H1 (cell line): Measurements from ENCODE around the gene LIMK1. TPM values are rescaled to one million over a fixed set of nuclear protein-coding genes. Genes with fewer than 3 reads are reported as not detected.

Experiments
- CTCF ChIA-PET: fragments of 300-600 bp; sonication (Branson Sonifier 250); formaldehyde crosslinking; loops from one replicate; lab custom pipeline; 2021; ENCODE audit not compliant: partially characterized antibody; lab: Charles Lee
- POLR2A ChIA-PET: fragments of 300-600 bp; sonication (Branson Sonifier 250); formaldehyde crosslinking; loops from one replicate; lab custom pipeline; 2021; ENCODE audit warnings: inconsistent platforms; ENCODE audit not compliant: partially characterized antibody; lab: Charles Lee
- DNase-seq, 2 experiments: peaks; one replicate each; pipeline versions ENCODE4 v3.0.0 to v3.0.0-alpha.2; 2010 to 2022; ENCODE audit warnings: low spot score in 2 of 2, low read depth in 1 of 2, mixed read lengths in 1 of 2
- FAIRE-seq: peaks from 2 replicates; lab custom pipeline; 2011; peaks lifted over from hg19 to GRCh38; lab: Jason Lieb, UNC
- H2AFZ ChIP-seq: 2 replicates; pipeline ENCODE4 v1.8.1; 2012; ENCODE audit warnings: low read length, inconsistent platforms
- H2AK5ac ChIP-seq: 2 replicates; pipeline ENCODE4 v1.6.1; 2013; ENCODE audit warnings: low read depth, low read length
- H2BK120ac ChIP-seq: replicated peaks from 2 replicates; pipeline ENCODE3; 2013; ENCODE audit warnings: low read depth, low read length, inconsistent platforms
- H2BK12ac ChIP-seq: 2 replicates; pipeline ENCODE4 v1.6.1; 2013; ENCODE audit warnings: low read depth, low read length
- H2BK15ac ChIP-seq: 2 replicates; pipeline ENCODE4 v1.6.1; 2013; ENCODE audit warnings: low read length
- H2BK20ac ChIP-seq: 2 replicates; pipeline ENCODE4 v1.6.1; 2013; ENCODE audit warnings: low read length
- H2BK5ac ChIP-seq: 2 replicates; pipeline ENCODE4 v1.6.1; 2013; ENCODE audit warnings: low read depth, low read length
- H3K14ac ChIP-seq: 2 replicates; pipeline ENCODE4 v1.6.1; 2013; ENCODE audit warnings: inconsistent platforms; ENCODE audit not compliant: insufficient read length
- H3K18ac ChIP-seq: 2 replicates; pipeline ENCODE4 v1.6.1; 2013; ENCODE audit warnings: low read length; ENCODE audit errors: extremely low read depth
- H3K23ac ChIP-seq: 2 replicates; pipeline ENCODE4 v1.6.1; 2013; ENCODE audit warnings: inconsistent platforms; ENCODE audit not compliant: insufficient read length
- H3K23me2 ChIP-seq: 2 replicates; pipeline ENCODE4 v1.6.1; 2013; ENCODE audit warnings: low read depth, low read length
- H3K27ac ChIP-seq: 2 replicates; pipeline ENCODE4 v1.6.1; 2011; ENCODE audit warnings: low read depth, low read length, inconsistent platforms
- H3K27me3 ChIP-seq, 4 experiments: replicated peaks in 1 of 4; 1 replicate in 1 of 4; 2 replicates in 3 of 4; pipeline versions ENCODE4 v1.6.1 to v1.8.1; 2011 to 2013; ENCODE audit warnings: low read length in 3 of 4, mild to moderate bottlenecking in 3 of 4, inconsistent platforms in 2 of 4, mixed read lengths in 2 of 4, moderate library complexity in 1 of 4; ENCODE audit not compliant: control insufficient read depth in 3 of 4, insufficient read depth in 3 of 4; ENCODE audit errors: extremely low read depth in 1 of 4
- H3K36me3 ChIP-seq, 4 experiments: 2 replicates each; pipeline versions ENCODE4 v1.6.1 to v1.8.1; 2011 to 2013; ENCODE audit warnings: mild to moderate bottlenecking in 4 of 4, low read length in 3 of 4, moderate library complexity in 2 of 4, control low read depth in 1 of 4, inconsistent platforms in 1 of 4; ENCODE audit not compliant: insufficient read depth in 4 of 4, control insufficient read depth in 2 of 4
- H3K4ac ChIP-seq: replicated peaks from 2 replicates; pipeline ENCODE3; 2013; ENCODE audit warnings: low read length, low read depth, mixed read lengths, inconsistent platforms; ENCODE audit not compliant: insufficient read length
- H3K4me1 ChIP-seq, 4 experiments: replicated peaks in 1 of 4; 1 replicate in 1 of 4; 2 replicates in 3 of 4; pipeline versions ENCODE4 v1.6.1 to v1.8.1; 2011 to 2013; ENCODE audit warnings: low read length in 3 of 4, inconsistent platforms in 2 of 4, mixed read lengths in 1 of 4; ENCODE audit not compliant: insufficient read depth in 4 of 4, control insufficient read depth in 3 of 4
- H3K4me2 ChIP-seq, 2 experiments: 2 replicates each; pipeline versions ENCODE4 v1.6.1 to v1.8.1; 2011 to 2013; ENCODE audit warnings: low read depth in 2 of 2, low read length in 2 of 2, control low read depth in 1 of 2, inconsistent platforms in 1 of 2, mild to moderate bottlenecking in 1 of 2; ENCODE audit not compliant: insufficient read depth in 1 of 2
- H3K4me3 ChIP-seq, 4 experiments: fragments of 200-600, 300-600 bp in 1 of 4; sonication (generic), shearing (Covaris generic), sonication (Bioruptor Twin) in 1 of 4; 2 replicates each; pipeline versions ENCODE4 v1.5.1 to v1.8.1; 2011 to 2016; ENCODE audit warnings: low read length in 4 of 4, low read depth in 3 of 4, control low read depth in 2 of 4, inconsistent platforms in 2 of 4, mild to moderate bottlenecking in 2 of 4, mixed read lengths in 1 of 4, moderate library complexity in 1 of 4; ENCODE audit not compliant: insufficient read depth in 2 of 4; ENCODE audit errors: extremely low read depth in 1 of 4
- H3K56ac ChIP-seq: replicated peaks from 2 replicates; pipeline ENCODE3; 2013; ENCODE audit warnings: low read depth, mild to moderate bottlenecking, mixed read lengths, low read length, inconsistent platforms; ENCODE audit not compliant: insufficient read length
- H3K79me1 ChIP-seq: 2 replicates; pipeline ENCODE4 v1.6.1; 2013; ENCODE audit warnings: low read depth, low read length, control low read depth
- H3K79me2 ChIP-seq, 2 experiments: 2 replicates each; pipeline versions ENCODE4 v1.6.1 to v1.8.1; 2012 to 2013; ENCODE audit warnings: low read length in 2 of 2, mild to moderate bottlenecking in 2 of 2, inconsistent platforms in 1 of 2; ENCODE audit not compliant: insufficient read depth in 2 of 2, control insufficient read depth in 1 of 2
- H3K9ac ChIP-seq, 4 experiments: replicated peaks in 1 of 4; 1 replicate in 1 of 4; 2 replicates in 3 of 4; pipeline versions ENCODE4 v1.6.1 to v1.8.1; 2011 to 2013; ENCODE audit warnings: low read depth in 3 of 4, low read length in 3 of 4, control low read depth in 2 of 4, mild to moderate bottlenecking in 2 of 4, moderate library complexity in 2 of 4, inconsistent platforms in 1 of 4; ENCODE audit errors: extremely low read depth in 1 of 4
- H3K9me3 ChIP-seq, 2 experiments: 2 replicates each; pipeline versions ENCODE4 v1.6.1 to v1.8.1; 2012 to 2013; ENCODE audit warnings: mild to moderate bottlenecking in 2 of 2, moderate library complexity in 2 of 2, control low read depth in 1 of 2, inconsistent platforms in 1 of 2, low read depth in 1 of 2, low read length in 1 of 2, mixed read lengths in 1 of 2; ENCODE audit not compliant: insufficient read depth in 2 of 2
- H4K20me1 ChIP-seq, 2 experiments: replicated peaks in 1 of 2; 2 replicates each; pipeline versions ENCODE3 to v1.8.1; 2011 to 2013; ENCODE audit warnings: inconsistent platforms in 2 of 2, low read length in 2 of 2, mild to moderate bottlenecking in 1 of 2; ENCODE audit not compliant: insufficient read depth in 2 of 2, control insufficient read depth in 1 of 2
- H4K5ac ChIP-seq: 2 replicates; pipeline ENCODE4 v1.6.1; 2013; ENCODE audit warnings: low read length, low read depth, mixed read lengths, inconsistent platforms; ENCODE audit not compliant: insufficient read length
- H4K8ac ChIP-seq: 2 replicates; pipeline ENCODE4 v1.8.0; 2013; ENCODE audit warnings: mild to moderate bottlenecking, moderate library complexity, low read length, inconsistent platforms; ENCODE audit not compliant: insufficient read depth; ENCODE audit errors: extremely low read depth
- H4K91ac ChIP-seq: replicated peaks from 2 replicates; pipeline ENCODE3; 2013; ENCODE audit warnings: low read length, mixed read lengths, inconsistent platforms; ENCODE audit not compliant: insufficient read length
- CREB1 ChIP-seq: IDR thresholded peaks from 2 replicates; pipeline ENCODE4 v1.6.1; 2012; ENCODE audit warnings: inconsistent platforms
- GTF2F1 ChIP-seq: IDR thresholded peaks from 2 replicates; pipeline ENCODE4 v1.6.1; 2012; ENCODE audit warnings: low read depth, low read length, improper control_type of control experiment, borderline replicate concordance
- KDM4A ChIP-seq: IDR thresholded peaks from one replicate; pipeline ENCODE4 v1.7.1; 2012; ENCODE audit warnings: low read depth, mild to moderate bottlenecking, moderate library complexity, low read length, inconsistent platforms; ENCODE audit not compliant: severe bottlenecking
- SP4 ChIP-seq: IDR thresholded peaks from 2 replicates; pipeline ENCODE4 v1.6.1; 2012; ENCODE audit warnings: low read length, inconsistent platforms
- WGBS, 2 experiments: shearing (Covaris generic) in 1 of 2; methylation state at CpG; one replicate each; pipeline versions ENCODE4 v1.1.6 to v1.1.7; 2013 to 2015; ENCODE audit warnings: low lambda C conversion rate in 2 of 2, mixed read lengths in 2 of 2, inconsistent platforms in 1 of 2, low coverage in 1 of 2, missing lambda C conversion rate in 1 of 2; ENCODE audit not compliant: insufficient replicate concordance in 2 of 2, insufficient coverage in 1 of 2, insufficient read length in 1 of 2; ENCODE audit errors: extremely low coverage in 1 of 2, missing lambda C conversion rate in 1 of 2; 5-methylcytosine and 5-hydroxymethylcytosine counted together
- polyA plus RNA-seq, 7 experiments: library from polyadenylated mRNA; depleted of rRNA in 3 of 7; stranded (reverse) in 5 of 7; unstranded in 2 of 7; fragments of >200 nt in 5 of 7; fragments of 200-250 nt in 2 of 7; gene quantifications; 1 replicate in 5 of 7; 2 replicates in 1 of 7; 4 replicates in 1 of 7; pipeline versions ENCODE4 v1.2.1 to v1.2.3, GENCODE V29; 2011 to 2013; ENCODE audit warnings: missing spikeins in 2 of 7, mixed read lengths in 2 of 7
- total RNA-seq: library from RNA; stranded (reverse); fragmentation: NEBNext Ultra II Directional; extraction: Animal tissue kit (Norgen Biotek cat#: 25700); gene quantifications from 2 replicates; pipeline ENCODE4 v1.2.1, GENCODE V29; 2021

Gene LIMK1
- total and polyA plus RNA-seq, 2 of the 8 experiments (the other 6 are each of a cell fraction or from before 2014, with no cell fraction given), result 93.5 to 108 TPM

DNA sequence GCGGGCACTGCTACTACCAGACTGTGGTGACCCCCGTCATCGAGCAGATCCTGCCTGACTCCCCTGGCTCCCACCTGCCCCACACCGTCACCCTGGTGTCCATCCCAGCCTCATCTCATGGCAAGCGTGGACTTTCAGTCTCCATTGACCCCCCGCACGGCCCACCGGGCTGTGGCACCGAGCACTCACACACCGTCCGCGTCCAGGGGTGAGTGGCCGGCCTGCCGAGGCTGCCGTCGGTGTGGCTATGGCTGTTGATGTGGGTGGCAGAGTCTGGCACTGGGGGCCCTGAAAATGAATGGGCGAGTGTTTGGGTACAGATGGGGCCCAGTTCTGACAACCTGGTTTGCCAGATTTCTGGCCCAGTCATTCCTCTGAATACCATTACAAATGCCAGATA is 15.4 kb downstream of the LIMK1 start:
- 98% methylated on average over 17 of the region's 17 CpGs; no CpG with 5 or more reads in 1 of the 2 experiments for WGBS, 2 experiments
- Histone ChIP-seq H2AK5ac (no peak overlapping the region), H3K79me2 (peaks cover 0 to 5% of the 10 kb centered on the region in 2 experiments; a peak in 1 of 4 replicates), H3K79me1 (peaks cover 5% of the 10 kb centered on the region), H3K18ac (no peak overlapping the region), H2BK20ac (no peak overlapping the region), H4K5ac (no peak overlapping the region), H4K20me1 (peaks cover 0 to 2% of the 10 kb centered on the region in 2 experiments), H3K4me3 (no peak overlapping the region), H3K4me1 (peaks cover 2 to 12% (median 11%) of the 10 kb centered on the region in 4 experiments), H2BK15ac (no peak overlapping the region), H3K27ac (no peak overlapping the region), H3K4me2 (no peak overlapping the region), H3K4ac (no peak overlapping the region), H3K27me3 (no peaks in the 10 kb centered on the region), H3K36me3 (peaks cover 6 to 37% (median 21%) of the 10 kb centered on the region in 4 experiments), H3K23ac (no peak overlapping the region), H4K8ac (no peak overlapping the region; the same call in 1 of the 2 replicates), H3K56ac (no peak overlapping the region), H3K9ac (no peak overlapping the region), H3K23me2 (no peaks in the 10 kb centered on the region; the same call in 1 of the 2 replicates), H3K9me3 (peaks cover 3 to 10% of the 10 kb centered on the region in 2 experiments), H3K14ac (no peak overlapping the region), H2BK120ac (no peak overlapping the region), H2AFZ (no peak overlapping the region), H2BK5ac (no peak overlapping the region), H4K91ac (no peak overlapping the region), H2BK12ac (no peak overlapping the region)
- DNase-seq, result no peak
- POLR2A ChIA-PET, result interaction anchor here (1.4 kb wide), 1 partner anchor 15 kb away, joined by 3 read pairs; the partner anchor contains the start of gene LIMK1
- FAIRE-seq, result no peak
- TF ChIP-seq KDM4A (no peak), GTF2F1 (no peak), SP4 (no peak), CREB1 (no peak)
- CTCF ChIA-PET, result interaction anchor here (1.0 to 1.2 kb wide), 2 partner anchors 26 to 85 kb away, joined by 3 to 5 read pairs; no protein-coding TSS in a partner anchor
